Putamen (tissue), 1 donor: ENCODE results near the gene CNOT3.
"Not testable (repeated sequence)": the region's sequence is repeated elsewhere in the genome, so short reads cannot be mapped to it uniquely, and the experiment has no call there.

Experiments
- DNase-seq: peaks from one replicate; pipeline ENCODE4 v3.0.0-alpha.2; 2016; ENCODE audit warnings: low spot score

CNOT3 gene

GRCh38 chr19:54137699-54138488, at the start of gene CNOT3:
CNOT3 (plus strand) TSS chr19:54137762; CDS start chr19:54142979, 5,217 bp downstream.
- no peak for DNase-seq

- DNase-seq = no peak
These were observed 43.0 kb upstream of the CNOT3 start for GRCh38 chr19:54094426-54095000.

GRCh38 chr19:54095136-54095858, 42.3 kb upstream of the CNOT3 start:
- no peak for DNase-seq

GRCh38 chr19:54095859-54096616, 41.5 kb upstream of the CNOT3 start:
- not testable (repeated sequence) for DNase-seq

- DNase-seq = no peak
These were observed 40.9 kb upstream of the CNOT3 start for GRCh38 chr19:54096617-54097106.

- no peak for DNase-seq
These were observed 38.2 kb upstream of the CNOT3 start for GRCh38 chr19:54099190-54099902.

- DNase-seq = not testable (repeated sequence)
These were observed 37.7 kb upstream of the CNOT3 start for GRCh38 chr19:54099903-54100255.

GRCh38 chr19:54100561-54100960, 37.0 kb upstream of the CNOT3 start, which contains the start of gene OSCAR:
OSCAR (minus strand) TSS chr19:54100803; CDS start chr19:54100792, 11 bp downstream.
- no peak for DNase-seq

- DNase-seq = peak; percentile 98
These were observed 35.0 kb upstream of the CNOT3 start, which contains the start of gene NDUFA3 for GRCh38 chr19:54102421-54103169. NDUFA3 (plus strand) TSS chr19:54102855; CDS start chr19:54102879, 24 bp downstream.

GRCh38 chr19:54104998-54105715, 32.4 kb upstream of the CNOT3 start:
- no peak for DNase-seq

- no peak for DNase-seq
These were observed 31.8 kb upstream of the CNOT3 start for GRCh38 chr19:54105796-54106195.

- DNase-seq = no peak
These were observed 30.8 kb upstream of the CNOT3 start for GRCh38 chr19:54106716-54107115.

- no peak for DNase-seq
These were observed 29.6 kb upstream of the CNOT3 start for GRCh38 chr19:54107876-54108490.

GRCh38 chr19:54108496-54108895, 29.1 kb upstream of the CNOT3 start:
- no peak for DNase-seq

GRCh38 chr19:54109651-54110050, 27.9 kb upstream of the CNOT3 start:
- no peak for DNase-seq

GRCh38 chr19:54114340-54115108, 23.0 kb upstream of the CNOT3 start:
- DNase-seq = no peak

GRCh38 chr19:54115109-54116063, 22.2 kb upstream of the CNOT3 start, which contains the start of the genes PRPF31 and TFPT:
PRPF31 (plus strand) TSS chr19:54115754; CDS start chr19:54118279, 2,525 bp downstream.
TFPT (minus strand) TSS chr19:54115657; CDS start chr19:54115269, 388 bp downstream.
- peak; percentile 98 for DNase-seq
